Measurements from ENCODE around the gene PPM1E. TPM values are rescaled to one million over a fixed set of nuclear protein-coding genes. Genes with fewer than 3 reads are reported as not detected.
"Not testable (repeated sequence)": the region's sequence is repeated elsewhere in the genome, so short reads cannot be mapped to it uniquely, and the experiment has no call there.

The PPM1E gene
- total RNA-seq, 1 donor from 2014 or later, result 0.39 TPM

- no peak for DNase-seq (ENCODE audit: low spot score)
These were observed 85.4 kb downstream of the PPM1E start for GRCh38 chr17:58840820-58841612.

GRCh38 chr17:58846413-58846812 lies 90.8 kb downstream of the PPM1E start:
- not testable (repeated sequence) for DNase-seq (ENCODE audit: low spot score)

- DNase-seq (ENCODE audit: low spot score), result not testable (repeated sequence)
These were observed 94.5 kb downstream of the PPM1E start for GRCh38 chr17:58850106-58850505.

- no peak for DNase-seq (ENCODE audit: low spot score)
These were observed 109.6 kb downstream of the PPM1E start for GRCh38 chr17:58865301-58865700.

GRCh38 chr17:58870747-58871146 lies 115.1 kb downstream of the PPM1E start:
- DNase-seq (ENCODE audit: low spot score), result no peak

GRCh38 chr17:58873926-58874325 lies 118.3 kb downstream of the PPM1E start:
- no peak for DNase-seq (ENCODE audit: low spot score)

GRCh38 chr17:58875261-58875660 lies 119.6 kb downstream of the PPM1E start:
- no peak for DNase-seq (ENCODE audit: low spot score)

- no peak for DNase-seq (ENCODE audit: low spot score)
These were observed 128.5 kb downstream of the PPM1E start for GRCh38 chr17:58884161-58884560.

- no peak for DNase-seq (ENCODE audit: low spot score)
These were observed 130.9 kb downstream of the PPM1E start for GRCh38 chr17:58886514-58886913.

- no peak for DNase-seq (ENCODE audit: low spot score)
These were observed 134.3 kb downstream of the PPM1E start for GRCh38 chr17:58889928-58890327.

GRCh38 chr17:58899191-58899590 lies 143.5 kb downstream of the PPM1E start:
- no peak for DNase-seq (ENCODE audit: low spot score)

GRCh38 chr17:58902322-58902721 lies 146.7 kb downstream of the PPM1E start:
- DNase-seq (ENCODE audit: low spot score), result no peak

GRCh38 chr17:58911741-58912343 lies 156.2 kb downstream of the PPM1E start:
- no peak for DNase-seq (ENCODE audit: low spot score)

GRCh38 chr17:58913552-58913951 lies 157.9 kb downstream of the PPM1E start:
- no peak for DNase-seq (ENCODE audit: low spot score)

GRCh38 chr17:58913971-58914769 lies 158.5 kb downstream of the PPM1E start:
- no peak for DNase-seq (ENCODE audit: low spot score)

GRCh38 chr17:58917228-58917627 lies 161.6 kb downstream of the PPM1E start:
- DNase-seq (ENCODE audit: low spot score), result no peak

- no peak for DNase-seq (ENCODE audit: low spot score)
These were observed 162.4 kb downstream of the PPM1E start for GRCh38 chr17:58918072-58918471.

GRCh38 chr17:58918884-58919283 lies 163.2 kb downstream of the PPM1E start:
- DNase-seq (ENCODE audit: low spot score), result no peak

- no peak for DNase-seq (ENCODE audit: low spot score)
These were observed 165.1 kb downstream of the PPM1E start for GRCh38 chr17:58920773-58921172.

- DNase-seq (ENCODE audit: low spot score), result no peak
These were observed 177.3 kb downstream of the PPM1E start for GRCh38 chr17:58932956-58933355.

GRCh38 chr17:58936295-58936694 lies 180.6 kb downstream of the PPM1E start:
- no peak for DNase-seq (ENCODE audit: low spot score)

GRCh38 chr17:58944166-58944565 lies 188.5 kb downstream of the PPM1E start:
- no peak for DNase-seq (ENCODE audit: low spot score)

GRCh38 chr17:58947411-58947810 lies 191.8 kb downstream of the PPM1E start:
- no peak for DNase-seq (ENCODE audit: low spot score)

Data from ureter (tissue), 1 donor.